WERI-Rb-1 (cell line): ENCODE data around the gene MYEOV.

ENCODE experiments used
- DNase-seq: peaks from one replicate; pipeline ENCODE4 v3.0.0-alpha.2; 2020
- H3K27ac ChIP-seq: fragments of 250-450 bp; sonication (Bioruptor Pico); 2 replicates; pipeline ENCODE4 v1.5.1; 2020; ENCODE audit warnings: mild to moderate bottlenecking, moderate library complexity
- H3K27me3 ChIP-seq: fragments of 250-450 bp; sonication (Bioruptor Pico); 2 replicates; pipeline ENCODE4 v1.5.1; 2021; ENCODE audit warnings: mild to moderate bottlenecking, low read depth, moderate library complexity; ENCODE audit not compliant: insufficient read depth, severe bottlenecking
- H3K36me3 ChIP-seq: fragments of 250-450 bp; sonication (Bioruptor Pico); 2 replicates; pipeline ENCODE4 v1.5.1; 2020; ENCODE audit warnings: mild to moderate bottlenecking, moderate library complexity
- H3K4me3 ChIP-seq: 2 replicates; pipeline ENCODE4 v1.5.1; 2011; ENCODE audit warnings: low read depth, mild to moderate bottlenecking, control low read depth, low read length
- H3K9me3 ChIP-seq: fragments of 250-450 bp; sonication (Bioruptor Pico); 2 replicates; pipeline ENCODE4 v1.5.1; 2021; ENCODE audit warnings: mild to moderate bottlenecking, moderate library complexity; ENCODE audit not compliant: severe bottlenecking
- CTCF ChIP-seq: IDR thresholded peaks from 2 replicates; pipeline ENCODE4 v1.5.1; 2011; ENCODE audit warnings: low read depth, mild to moderate bottlenecking, control low read depth, inconsistent platforms, low read length

The MYEOV gene

GRCh38 chr11:69284081-69284511 lies 9.9 kb upstream of the MYEOV start:
- H3K9me3 ChIP-seq: peaks cover 3% of the 10 kb centered on the region
- DNase-seq: no peak
- peaks cover 46% of the 10 kb centered on the region for H3K27me3 ChIP-seq
- no peak for TF ChIP-seq CTCF
- no peak overlapping the region for H3K27ac ChIP-seq
- no peak overlapping the region for H3K4me3 ChIP-seq
- H3K36me3 ChIP-seq: no peaks in the 10 kb centered on the region

GRCh38 chr11:69285091-69285490 lies 8.9 kb upstream of the MYEOV start:
- Histone ChIP-seq H3K4me3 (no peak overlapping the region), H3K27me3 (peaks cover 55% of the 10 kb centered on the region), H3K36me3 (no peaks in the 10 kb centered on the region), H3K9me3 (peaks cover 3% of the 10 kb centered on the region), H3K27ac (no peak overlapping the region)
- no peak for DNase-seq
- TF ChIP-seq CTCF: no peak

GRCh38 chr11:69285766-69286165 lies 8.2 kb upstream of the MYEOV start:
- H3K27ac ChIP-seq: no peak overlapping the region
- peaks cover 3% of the 10 kb centered on the region for H3K9me3 ChIP-seq
- DNase-seq: no peak
- H3K36me3 ChIP-seq: no peaks in the 10 kb centered on the region
- no peak for TF ChIP-seq CTCF
- H3K4me3 ChIP-seq: no peak overlapping the region
- H3K27me3 ChIP-seq: peaks cover 60% of the 10 kb centered on the region

GRCh38 chr11:69286374-69287371 lies 7.3 kb upstream of the MYEOV start:
- H3K27ac ChIP-seq: no peak overlapping the region
- no peak for DNase-seq
- TF ChIP-seq CTCF: no peak

GRCh38 chr11:69287968-69288882 lies 5.7 kb upstream of the MYEOV start:
- DNase-seq: no peak
- Histone ChIP-seq H3K27ac (no peak overlapping the region), H3K9me3 (no peaks in the 10 kb centered on the region), H3K27me3 (peaks cover 54% of the 10 kb centered on the region), H3K4me3 (no peak overlapping the region), H3K36me3 (no peaks in the 10 kb centered on the region)
- TF ChIP-seq CTCF: no peak

More at GRCh38 chr11:69286374-69287371, 7.3 kb upstream of the MYEOV start:
- H3K27me3 ChIP-seq: peaks cover 60% of the 10 kb centered on the region
- peaks cover 3% of the 10 kb centered on the region for H3K9me3 ChIP-seq
- H3K4me3 ChIP-seq: no peak overlapping the region
- H3K36me3 ChIP-seq: no peaks in the 10 kb centered on the region
